Measurements from ENCODE around the gene AGXT2. TPM values are rescaled to one million over a fixed set of nuclear protein-coding genes. Genes with fewer than 3 reads are reported as not detected.
"Not testable (repeated sequence)": the region's sequence is repeated elsewhere in the genome, so short reads cannot be mapped to it uniquely, and the experiment has no call there.

The AGXT2 gene
- total RNA-seq, 2 experiments from 2014 or later: not detected

GRCh38 chr5:35044649-35045048 is 3.1 kb downstream of the AGXT2 start:
- no peaks in the 10 kb centered on the region for H3K4me1 Mint-ChIP-seq
- no peaks in the 10 kb centered on the region for H3K9me3 Mint-ChIP-seq
- no peak for DNase-seq
- no peak overlapping the region for H3K27ac Mint-ChIP-seq
- CTCF ChIA-PET: no interaction called here
- H3K36me3 Mint-ChIP-seq (ENCODE audit: low read depth): no peaks in the 10 kb centered on the region
- POLR2A ChIA-PET: no interaction called here
- H3K27me3 Mint-ChIP-seq: peaks cover 13% of the 10 kb centered on the region
- no peak overlapping the region for H3K4me3 Mint-ChIP-seq

DNA sequence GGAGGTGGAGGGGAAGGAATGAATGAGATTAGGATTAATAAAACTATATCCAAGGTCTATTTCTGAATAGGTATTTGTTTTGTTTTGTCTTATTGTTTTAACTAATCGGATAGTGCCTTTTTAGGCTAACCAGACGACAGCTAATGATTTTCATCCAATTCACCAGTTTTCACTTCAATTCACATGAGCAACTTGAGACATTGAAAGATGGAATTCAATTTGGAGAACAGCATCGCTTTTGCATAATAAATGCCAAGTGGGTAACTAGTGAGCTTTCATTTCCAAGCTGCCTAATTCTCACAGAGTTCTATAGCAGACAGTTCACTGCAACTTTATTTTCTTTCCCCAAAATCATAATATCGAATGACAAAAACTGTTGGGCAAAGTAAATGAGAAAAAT is 5.0 kb downstream of the AGXT2 start:
- no peaks in the 10 kb centered on the region for H3K4me1 Mint-ChIP-seq
- peaks cover 20% of the 10 kb centered on the region for H3K27me3 Mint-ChIP-seq
- ChIA-PET POLR2A (no interaction called here), CTCF (no interaction called here)
- H3K36me3 Mint-ChIP-seq (ENCODE audit: low read depth): no peaks in the 10 kb centered on the region
- no peaks in the 10 kb centered on the region for H3K9me3 Mint-ChIP-seq
- no peak overlapping the region for H3K4me3 Mint-ChIP-seq
- H3K27ac Mint-ChIP-seq: no peak overlapping the region
- no peak for DNase-seq

DNA sequence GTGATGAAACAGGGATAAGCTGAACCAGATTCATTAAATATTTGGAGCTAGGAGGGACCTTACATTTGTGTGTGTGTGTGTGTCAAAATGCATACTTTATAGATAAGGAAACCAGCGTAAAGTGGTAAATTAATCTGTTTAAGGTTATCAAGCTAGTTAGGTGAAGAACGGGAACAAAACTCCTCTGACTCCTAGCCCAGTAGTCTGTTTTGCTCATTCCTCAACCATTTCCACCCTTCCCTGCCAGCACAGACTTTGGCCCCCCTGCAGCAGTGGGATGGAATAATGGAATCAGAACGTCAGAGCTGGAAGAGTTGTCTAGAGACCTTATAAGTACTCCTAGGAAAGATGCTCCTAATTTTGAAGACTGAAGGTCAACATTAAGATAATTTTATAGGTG is 6.5 kb downstream of the AGXT2 start:
- H3K4me1 Mint-ChIP-seq: no peaks in the 10 kb centered on the region
- ChIA-PET POLR2A (no interaction called here), CTCF (no interaction called here)
- no peak overlapping the region for H3K4me3 Mint-ChIP-seq
- peaks cover 24% of the 10 kb centered on the region for H3K27me3 Mint-ChIP-seq
- H3K36me3 Mint-ChIP-seq (ENCODE audit: low read depth): no peaks in the 10 kb centered on the region
- H3K27ac Mint-ChIP-seq: no peak overlapping the region
- no peaks in the 10 kb centered on the region for H3K9me3 Mint-ChIP-seq
- no peak for DNase-seq

GRCh38 chr5:35038891-35039290 is 8.9 kb downstream of the AGXT2 start:
- peaks cover 26% of the 10 kb centered on the region for H3K27me3 Mint-ChIP-seq
- POLR2A ChIA-PET: no interaction called here
- no peaks in the 10 kb centered on the region for H3K4me1 Mint-ChIP-seq
- H3K9me3 Mint-ChIP-seq: no peaks in the 10 kb centered on the region
- no peaks in the 10 kb centered on the region for H3K36me3 Mint-ChIP-seq (ENCODE audit: low read depth)
- CTCF ChIA-PET: no interaction called here
- H3K27ac Mint-ChIP-seq: no peak overlapping the region
- no peak for DNase-seq
- no peak overlapping the region for H3K4me3 Mint-ChIP-seq

GRCh38 chr5:35036536-35036935 is 11.2 kb downstream of the AGXT2 start:
- Mint-ChIP-seq H3K9me3 (no peaks in the 10 kb centered on the region), H3K4me1 (no peaks in the 10 kb centered on the region), H3K27ac (no peak overlapping the region), H3K4me3 (no peak overlapping the region), H3K36me3 (ENCODE audit: low read depth) (no peaks in the 10 kb centered on the region), H3K27me3 (peaks cover 31% of the 10 kb centered on the region)
- CTCF ChIA-PET: no interaction called here
- no peak for DNase-seq
- POLR2A ChIA-PET: no interaction called here

DNA sequence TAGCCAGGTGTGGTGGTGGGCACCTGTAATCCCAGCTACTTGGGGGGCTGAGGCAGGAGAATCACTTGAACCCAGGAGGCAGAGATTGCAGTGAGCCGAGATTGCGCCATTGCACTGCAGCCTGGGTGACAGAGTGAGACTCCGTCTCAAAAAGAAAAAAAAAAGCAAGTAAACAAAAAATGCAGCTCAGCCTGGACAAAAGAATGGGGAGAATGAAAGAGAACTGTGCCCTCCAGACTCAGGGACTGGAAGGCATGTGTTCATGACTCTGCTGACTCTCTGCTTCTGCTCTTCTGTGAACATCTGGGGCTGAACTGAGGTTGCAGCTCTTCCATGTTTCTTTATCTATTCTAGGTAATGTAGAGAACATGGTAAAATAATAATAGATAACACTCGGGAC is 11.8 kb downstream of the AGXT2 start:
- peaks cover 31% of the 10 kb centered on the region for H3K27me3 Mint-ChIP-seq
- H3K36me3 Mint-ChIP-seq (ENCODE audit: low read depth); DNase-seq; CTCF ChIA-PET; H3K27ac Mint-ChIP-seq; POLR2A ChIA-PET; H3K9me3 Mint-ChIP-seq; H3K4me1 Mint-ChIP-seq; H3K4me3 Mint-ChIP-seq: not testable (repeated sequence)

GRCh38 chr5:35035271-35035670 is 12.5 kb downstream of the AGXT2 start:
- POLR2A ChIA-PET: no interaction called here
- H3K4me1 Mint-ChIP-seq: no peaks in the 10 kb centered on the region
- H3K9me3 Mint-ChIP-seq: no peaks in the 10 kb centered on the region
- CTCF ChIA-PET: no interaction called here
- no peak overlapping the region for H3K27ac Mint-ChIP-seq
- H3K27me3 Mint-ChIP-seq: peaks cover 28% of the 10 kb centered on the region
- H3K4me3 Mint-ChIP-seq: no peak overlapping the region
- DNase-seq: no peak
- no peaks in the 10 kb centered on the region for H3K36me3 Mint-ChIP-seq (ENCODE audit: low read depth)

GRCh38 chr5:35032356-35032755 is 15.4 kb downstream of the AGXT2 start:
- no peak for DNase-seq
- H3K27me3 Mint-ChIP-seq: peaks cover 13% of the 10 kb centered on the region
- CTCF ChIA-PET: interaction anchor here (1.0 kb wide), 1 partner anchor 29 kb away, joined by 3 read pairs; no protein-coding TSS in a partner anchor
- H3K4me1 Mint-ChIP-seq: no peaks in the 10 kb centered on the region
- H3K27ac Mint-ChIP-seq: no peak overlapping the region
- H3K36me3 Mint-ChIP-seq (ENCODE audit: low read depth): no peaks in the 10 kb centered on the region
- POLR2A ChIA-PET: no interaction called here
- no peak overlapping the region for H3K4me3 Mint-ChIP-seq
- H3K9me3 Mint-ChIP-seq: no peaks in the 10 kb centered on the region

GRCh38 chr5:35031276-35031675 is 16.5 kb downstream of the AGXT2 start:
- POLR2A ChIA-PET: no interaction called here
- peaks cover 12% of the 10 kb centered on the region for H3K27me3 Mint-ChIP-seq
- H3K4me3 Mint-ChIP-seq: no peak overlapping the region
- H3K27ac Mint-ChIP-seq: no peak overlapping the region
- no peak for DNase-seq
- no peaks in the 10 kb centered on the region for H3K4me1 Mint-ChIP-seq
- no peaks in the 10 kb centered on the region for H3K36me3 Mint-ChIP-seq (ENCODE audit: low read depth)
- no peaks in the 10 kb centered on the region for H3K9me3 Mint-ChIP-seq
- CTCF ChIA-PET: no interaction called here

- Mint-ChIP-seq H3K4me3 (no peak overlapping the region), H3K4me1 (no peaks in the 10 kb centered on the region), H3K27me3 (peaks cover 13% of the 10 kb centered on the region), H3K36me3 (ENCODE audit: low read depth) (no peaks in the 10 kb centered on the region), H3K9me3 (no peaks in the 10 kb centered on the region), H3K27ac (no peak overlapping the region)
- POLR2A ChIA-PET: no interaction called here
- DNase-seq: no peak
- CTCF ChIA-PET: no interaction called here
Measured at GRCh38 chr5:35030426-35031100, 17.2 kb downstream of the AGXT2 start.

DNA sequence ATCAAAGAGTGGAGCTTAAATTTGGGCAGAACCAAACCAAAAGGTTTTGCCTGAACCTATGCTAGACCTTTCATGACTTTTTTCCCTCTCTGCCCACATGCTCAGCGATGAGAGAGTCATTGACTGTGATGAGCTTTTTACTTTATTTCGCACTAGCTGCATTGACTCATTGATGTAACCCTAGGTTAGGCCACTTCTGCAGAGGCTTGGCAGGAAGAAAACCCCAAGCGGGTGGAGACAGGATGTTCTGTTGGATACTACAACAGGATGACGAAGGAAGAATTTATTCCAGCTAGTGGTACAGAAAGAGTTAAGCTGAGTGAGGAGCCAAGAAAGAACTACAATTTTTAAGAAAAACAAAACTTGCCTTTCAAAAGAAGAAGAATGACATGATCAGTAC is 18.4 kb downstream of the AGXT2 start:
- ChIA-PET POLR2A (no interaction called here), CTCF (no interaction called here)
- Mint-ChIP-seq H3K27me3 (peaks cover 13% of the 10 kb centered on the region), H3K9me3 (no peaks in the 10 kb centered on the region), H3K36me3 (ENCODE audit: low read depth) (no peaks in the 10 kb centered on the region), H3K4me1 (no peaks in the 10 kb centered on the region), H3K27ac (no peak overlapping the region), H3K4me3 (no peak overlapping the region)
- no peak for DNase-seq

GRCh38 chr5:35026941-35027340 is 20.8 kb downstream of the AGXT2 start:
- Mint-ChIP-seq H3K4me1 (no peaks in the 10 kb centered on the region), H3K27ac (no peak overlapping the region), H3K27me3 (peaks cover 9% of the 10 kb centered on the region), H3K36me3 (ENCODE audit: low read depth) (no peaks in the 10 kb centered on the region), H3K9me3 (no peaks in the 10 kb centered on the region), H3K4me3 (no peak overlapping the region)
- ChIA-PET CTCF (interaction anchor here (1.6 kb wide), 1 partner anchor 24 kb away, joined by 3 read pairs; no protein-coding TSS in a partner anchor), POLR2A (no interaction called here)
- DNase-seq: no peak

DNA sequence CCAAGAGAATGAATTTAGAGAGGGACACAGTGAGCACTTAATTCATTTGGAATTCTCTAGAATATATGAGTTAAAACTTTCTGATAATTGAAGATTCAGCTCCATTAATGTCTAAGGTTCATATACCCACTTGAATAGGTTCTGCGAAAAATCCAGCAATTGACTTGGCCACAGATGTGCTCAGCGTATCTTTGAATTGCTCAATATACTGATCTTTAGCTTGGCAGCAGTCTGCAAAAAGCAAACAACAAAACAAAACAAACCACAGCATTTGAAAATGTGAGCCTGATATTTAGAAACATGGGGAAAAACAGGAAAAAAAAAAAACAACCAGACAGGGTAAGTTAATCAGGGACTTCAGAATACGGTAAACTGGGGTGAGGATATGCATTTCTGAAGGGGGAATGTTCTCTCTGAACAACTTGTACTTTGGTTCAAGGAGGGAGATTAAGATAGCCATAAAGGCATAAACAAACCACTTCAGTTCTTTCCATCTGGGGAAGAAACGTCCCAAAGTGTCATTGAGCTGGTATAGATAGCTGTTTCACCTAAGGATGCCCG is 21.4 kb downstream of the AGXT2 start:
- no peaks in the 10 kb centered on the region for H3K4me1 Mint-ChIP-seq

GRCh38 chr5:35024911-35025510 is 22.7 kb downstream of the AGXT2 start:
- no peaks in the 10 kb centered on the region for H3K4me1 Mint-ChIP-seq
- H3K27ac Mint-ChIP-seq: no peak overlapping the region
- H3K9me3 Mint-ChIP-seq: no peaks in the 10 kb centered on the region
- ChIA-PET CTCF (interaction anchor here (1.4 kb wide), 1 partner anchor 22 kb away, joined by 7 read pairs; no protein-coding TSS in a partner anchor), POLR2A (no interaction called here)
- H3K4me3 Mint-ChIP-seq: no peak overlapping the region
- DNase-seq: no peak
- H3K36me3 Mint-ChIP-seq (ENCODE audit: low read depth): no peaks in the 10 kb centered on the region
- H3K27me3 Mint-ChIP-seq: peaks cover 9% of the 10 kb centered on the region

More for the DNA sequence above, 21.4 kb downstream of the AGXT2 start:
- Mint-ChIP-seq H3K36me3 (ENCODE audit: low read depth) (no peaks in the 10 kb centered on the region), H3K27ac (no peak overlapping the region), H3K4me3 (no peak overlapping the region), H3K27me3 (peaks cover 9% of the 10 kb centered on the region), H3K9me3 (no peaks in the 10 kb centered on the region)
- no peak for DNase-seq
- CTCF ChIA-PET: interaction anchor here (1.6 kb wide), 1 partner anchor 23 kb away, joined by 3 read pairs; no protein-coding TSS in a partner anchor
- POLR2A ChIA-PET: no interaction called here

Measured in activated CD4-positive, alpha-beta memory T cell treated with anti-CD3 and anti-CD28 coated beads, Interleukin-2, amount 10 ng/mL, durations not matched to agents 7 days and 5 days (primary cell).